ENCODE results near the gene MSTN. TPM values are rescaled to one million over a fixed set of nuclear protein-coding genes. Genes with fewer than 3 reads are reported as not detected.

Gene MSTN
- total RNA-seq, 3 donors from 2014 or later: 0.64 to 0.73 (median 0.66) TPM

DNA sequence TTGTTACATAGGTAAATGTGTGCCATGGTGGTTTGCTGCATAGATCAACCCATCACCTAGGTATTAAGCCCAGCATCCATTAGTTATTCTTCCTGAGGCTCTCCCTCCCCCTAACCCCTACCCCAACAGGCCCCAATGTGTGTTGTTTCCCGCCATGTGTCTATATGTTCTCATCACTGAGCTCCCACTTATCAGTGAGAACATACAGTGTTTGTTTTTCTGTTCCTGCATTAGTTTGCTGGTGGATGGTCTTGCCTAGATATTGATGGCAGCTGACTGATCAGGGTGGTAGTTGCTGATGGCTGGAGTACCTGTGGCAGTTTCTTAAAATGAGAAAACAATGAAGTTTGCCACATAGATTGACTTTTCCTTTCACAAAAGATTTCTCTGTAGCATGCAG is 34.6 kb upstream of the MSTN start:
- DNase-seq (ENCODE audit: low spot score in 2 of 2): no peak
- Histone ChIP-seq H3K4me3 (no peak overlapping the region), H3K4me1 (no peaks in the 10 kb centered on the region), H3K27me3 (no peaks in the 10 kb centered on the region), H3K27ac (no peak overlapping the region), H3K36me3 (no peaks in the 10 kb centered on the region), H3K9me3 (peaks cover 0 to 4% of the 10 kb centered on the region in 2 donors)
- intact Hi-C loops (cut with DNase I; ENCODE audit: low total_unique reads): no loop called here
- TF ChIP-seq POLR2AphosphoS5 (IDR thresholded peaks at IDR 0.05) (no peak), POLR2A (IDR thresholded peaks at IDR 0.05) (no peak)
- TF ChIP-seq, protein P1, sequence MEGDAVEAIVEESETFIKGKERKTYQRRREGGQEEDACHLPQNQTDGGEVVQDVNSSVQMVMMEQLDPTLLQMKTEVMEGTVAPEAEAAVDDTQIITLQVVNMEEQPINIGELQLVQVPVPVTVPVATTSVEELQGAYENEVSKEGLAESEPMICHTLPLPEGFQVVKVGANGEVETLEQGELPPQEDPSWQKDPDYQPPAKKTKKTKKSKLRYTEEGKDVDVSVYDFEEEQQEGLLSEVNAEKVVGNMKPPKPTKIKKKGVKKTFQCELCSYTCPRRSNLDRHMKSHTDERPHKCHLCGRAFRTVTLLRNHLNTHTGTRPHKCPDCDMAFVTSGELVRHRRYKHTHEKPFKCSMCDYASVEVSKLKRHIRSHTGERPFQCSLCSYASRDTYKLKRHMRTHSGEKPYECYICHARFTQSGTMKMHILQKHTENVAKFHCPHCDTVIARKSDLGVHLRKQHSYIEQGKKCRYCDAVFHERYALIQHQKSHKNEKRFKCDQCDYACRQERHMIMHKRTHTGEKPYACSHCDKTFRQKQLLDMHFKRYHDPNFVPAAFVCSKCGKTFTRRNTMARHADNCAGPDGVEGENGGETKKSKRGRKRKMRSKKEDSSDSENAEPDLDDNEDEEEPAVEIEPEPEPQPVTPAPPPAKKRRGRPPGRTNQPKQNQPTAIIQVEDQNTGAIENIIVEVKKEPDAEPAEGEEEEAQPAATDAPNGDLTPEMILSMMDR (IDR thresholded peaks at IDR 0.05): no peak

DNA sequence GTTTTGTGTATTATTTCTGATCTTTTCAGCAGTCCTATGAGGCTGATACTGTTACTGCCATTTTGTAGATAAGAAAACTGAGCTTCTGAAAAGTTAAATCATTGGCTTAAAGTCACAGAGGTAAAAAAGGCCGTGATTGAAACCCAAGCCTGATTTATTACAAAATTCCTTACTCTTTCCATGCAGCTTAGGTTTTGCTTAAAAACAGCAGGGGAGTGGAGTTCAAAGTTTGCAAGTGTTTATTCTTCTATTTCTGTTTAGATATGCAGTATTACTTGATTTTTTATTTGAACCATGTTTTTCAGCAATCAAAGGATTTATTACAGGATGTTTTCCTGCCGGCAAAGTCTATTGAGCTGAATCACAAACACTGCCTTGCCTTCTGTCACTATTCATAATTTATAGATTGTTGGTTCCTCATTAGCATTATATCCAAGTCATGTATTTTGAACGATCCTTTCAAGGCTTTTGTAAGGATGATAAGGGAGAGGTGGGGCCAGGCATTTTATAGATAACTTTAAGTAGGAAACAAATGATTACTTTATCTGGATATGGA is 31.9 kb upstream of the MSTN start:
- no peak for DNase-seq (ENCODE audit: low spot score in 2 of 2)
- H3K4me1 ChIP-seq: no peaks in the 10 kb centered on the region
- no peaks in the 10 kb centered on the region for H3K36me3 ChIP-seq
- intact Hi-C loops (cut with DNase I; ENCODE audit: low total_unique reads): no loop called here
- no peaks in the 10 kb centered on the region for H3K27me3 ChIP-seq
- H3K9me3 ChIP-seq: peaks cover 0 to 4% of the 10 kb centered on the region in 2 donors
- TF ChIP-seq POLR2A (IDR thresholded peaks at IDR 0.05) (no peak), POLR2AphosphoS5 (IDR thresholded peaks at IDR 0.05) (no peak)
- peak overlapping the region; percentile 5 to 75 for H3K27ac ChIP-seq
- no peak overlapping the region for H3K4me3 ChIP-seq

DNA sequence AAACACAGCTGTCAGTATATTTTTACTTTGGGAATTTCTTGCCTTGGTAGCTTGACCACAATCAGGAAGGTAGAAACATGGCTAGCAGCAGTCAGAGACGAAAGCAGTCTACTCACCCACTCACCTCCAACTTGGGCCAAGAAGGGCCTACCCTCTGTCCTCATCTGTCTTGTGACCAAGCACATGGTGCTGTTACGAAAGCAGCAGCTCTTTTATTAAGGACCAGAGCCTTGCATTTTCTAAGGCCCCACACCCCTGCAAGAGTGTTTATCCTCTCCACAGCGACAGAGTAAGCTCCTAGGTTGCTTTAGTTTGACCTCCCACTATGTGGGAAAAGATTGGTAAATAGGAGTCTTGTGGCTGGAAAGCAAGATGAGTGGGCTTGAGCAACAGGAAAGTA is 31.3 kb upstream of the MSTN start:
- Histone ChIP-seq H3K27me3 (no peaks in the 10 kb centered on the region), H3K36me3 (no peaks in the 10 kb centered on the region), H3K4me1 (no peaks in the 10 kb centered on the region), H3K27ac (peak overlapping the region; percentile 4 to 5), H3K4me3 (no peak overlapping the region), H3K9me3 (peaks cover 0 to 4% of the 10 kb centered on the region in 2 donors)
- peak; percentile 13 to 63 (median 55) for TF ChIP-seq POLR2AphosphoS5 (IDR thresholded peaks at IDR 0.05)
- TF ChIP-seq, protein P1 (IDR thresholded peaks at IDR 0.05): no peak
- no peak for TF ChIP-seq POLR2A (IDR thresholded peaks at IDR 0.05)
- intact Hi-C loops (cut with DNase I; ENCODE audit: low total_unique reads): no loop called here
- DNase-seq (ENCODE audit: low spot score in 2 of 2): peak in 1 of 2 donors; percentile 39

DNA sequence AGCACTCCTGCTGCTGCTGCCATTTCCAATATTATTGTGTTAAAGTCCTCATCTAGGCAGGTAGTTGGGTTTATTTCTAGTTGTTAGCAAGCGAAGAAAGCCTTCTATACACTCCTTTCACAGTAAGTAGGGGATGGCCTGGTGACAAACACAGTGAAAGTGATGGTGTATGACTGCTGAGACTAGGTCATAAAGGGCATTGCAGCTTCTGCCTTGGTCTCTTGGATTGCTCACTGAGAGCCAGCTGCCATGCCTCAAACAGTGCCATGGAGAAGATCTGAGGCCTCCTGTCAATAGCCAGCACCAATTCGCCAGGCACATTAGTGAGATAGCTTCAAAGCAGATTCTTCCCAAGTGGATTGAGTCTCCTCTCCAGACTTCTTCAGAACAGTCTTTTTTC is 27.6 kb upstream of the MSTN start:
- H3K27me3 ChIP-seq: no peaks in the 10 kb centered on the region
- intact Hi-C loops (cut with DNase I; ENCODE audit: low total_unique reads): no loop called here
- no peaks in the 10 kb centered on the region for H3K36me3 ChIP-seq
- no peak for DNase-seq (ENCODE audit: low spot score in 2 of 2)
- no peaks in the 10 kb centered on the region for H3K4me1 ChIP-seq
- TF ChIP-seq POLR2AphosphoS5 (IDR thresholded peaks at IDR 0.05) (no peak), POLR2A (IDR thresholded peaks at IDR 0.05) (no peak)
- TF ChIP-seq, protein P1 (IDR thresholded peaks at IDR 0.05): no peak
- H3K4me3 ChIP-seq: no peak overlapping the region
- H3K9me3 ChIP-seq: no peaks in the 10 kb centered on the region
- no peak overlapping the region for H3K27ac ChIP-seq

GRCh38 chr2:190088917-190089316 is 26.4 kb upstream of the MSTN start:
- H3K4me3 ChIP-seq: no peak overlapping the region
- H3K36me3 ChIP-seq: no peaks in the 10 kb centered on the region
- no peaks in the 10 kb centered on the region for H3K4me1 ChIP-seq
- H3K9me3 ChIP-seq: no peaks in the 10 kb centered on the region
- intact Hi-C loops (cut with DNase I; ENCODE audit: low total_unique reads): no loop called here
- no peaks in the 10 kb centered on the region for H3K27me3 ChIP-seq
- DNase-seq (ENCODE audit: low spot score in 2 of 2): no peak
- TF ChIP-seq POLR2A (IDR thresholded peaks at IDR 0.05): no peak
- TF ChIP-seq, protein P1 (IDR thresholded peaks at IDR 0.05): peak; percentile 71 to 83 (median 71)
- H3K27ac ChIP-seq: no peak overlapping the region

GRCh38 chr2:190084704-190085103 is 22.2 kb upstream of the MSTN start:
- Histone ChIP-seq H3K9me3 (no peaks in the 10 kb centered on the region), H3K27ac (no peak overlapping the region), H3K4me3 (no peak overlapping the region), H3K27me3 (no peaks in the 10 kb centered on the region), H3K4me1 (no peaks in the 10 kb centered on the region), H3K36me3 (no peaks in the 10 kb centered on the region)
- TF ChIP-seq, protein P1 (IDR thresholded peaks at IDR 0.05): no peak
- TF ChIP-seq POLR2A (IDR thresholded peaks at IDR 0.05) (no peak), POLR2AphosphoS5 (IDR thresholded peaks at IDR 0.05) (no peak)
- DNase-seq (ENCODE audit: low spot score in 2 of 2): no peak
- intact Hi-C loops (cut with DNase I; ENCODE audit: low total_unique reads): no loop called here

Measured in breast epithelium (tissue), 4 donors.